Mucosa of descending colon (tissue), 3 donors: Measurements from ENCODE around the gene SNX24. TPM values are rescaled to one million over a fixed set of nuclear protein-coding genes. Genes with fewer than 3 reads are reported as not detected.
"Not testable (repeated sequence)": the region's sequence is repeated elsewhere in the genome, so short reads cannot be mapped to it uniquely, and the experiment has no call there.

Experiments used
- ATAC-seq: fragments of 200-7000 bp; cut with Tn5 transposase; one replicate; pipeline ENCODE4 v1.9.1; 2020; ENCODE audit warnings: mild to moderate bottlenecking, moderate library complexity
- DNase-seq, 3 donors: peaks; one replicate each; pipeline ENCODE4 v3.0.0-alpha.2; 2020
- H3K36me3 ChIP-seq: fragments of 200-600 bp; one replicate; pipeline ENCODE4 v1.8.0; 2021; ENCODE audit warnings: low read depth, mild to moderate bottlenecking
- H3K4me1 ChIP-seq: fragments of 200-600 bp; one replicate; pipeline ENCODE4 v1.8.0; 2021; ENCODE audit warnings: low read depth, mild to moderate bottlenecking
- H3K4me3 ChIP-seq: fragments of 200-600 bp; one replicate; pipeline ENCODE4 v1.8.0; 2021; ENCODE audit warnings: mild to moderate bottlenecking
- H3K9me3 ChIP-seq: fragments of 200-600 bp; one replicate; pipeline ENCODE4 v1.8.0; 2021; ENCODE audit warnings: mild to moderate bottlenecking
- CTCF ChIP-seq: fragments of 200-600 bp; IDR thresholded peaks from one replicate; pipeline ENCODE4 v1.8.0; 2022; ENCODE audit warnings: antibody characterized with exemption, mild to moderate bottlenecking
- intact Hi-C, 2 donors: fragments of 100-400 bp; cut with DNase I in 1 of 2; cut with micrococcal nuclease in 1 of 2; formaldehyde crosslinking; loops; one replicate each; pipeline versions ENCODE4 v1.11.0 to v1.11.1; 2022; cut with DNase I, micrococcal nuclease
- total RNA-seq, 3 donors: library from RNA; stranded (reverse); fragmentation: NEBNext Ultra II Directional in 2 of 3; extraction: Animal tissue kit (Norgen Biotek cat#: 25700) in 2 of 3; gene quantifications; one replicate each; pipeline versions ENCODE4 v1.2.1 to v1.2.4, GENCODE V29; 2021 to 2023
- donor health status: DM: no; HTN: no; CAD: no; lungs with moderate emphysema.
- donor health status: DM: no; HTN: no; CAD: no.
- donor health status: DM: no; HTN: yes; CAD: no.

The SNX24 gene
- total RNA-seq, 3 donors from 2014 or later: 15.4 to 17.5 (median 15.7) TPM

GRCh38 chr5:122909470-122910100 is 64.2 kb downstream of the SNX24 start:
- no peaks in the 10 kb centered on the region for H3K36me3 ChIP-seq
- DNase-seq: no peak
- H3K4me3 ChIP-seq: no peak overlapping the region
- H3K9me3 ChIP-seq: no peaks in the 10 kb centered on the region
- ATAC-seq: no peak
- H3K4me1 ChIP-seq: no peaks in the 10 kb centered on the region
- TF ChIP-seq CTCF: no peak
- intact Hi-C loops: no loop called here

- H3K9me3 ChIP-seq, intact Hi-C loops, H3K4me1 ChIP-seq, H3K36me3 ChIP-seq, DNase-seq, ATAC-seq, H3K4me3 ChIP-seq: not testable (repeated sequence)
Measured at GRCh38 chr5:122913436-122913835, 68.0 kb downstream of the SNX24 start.

DNA sequence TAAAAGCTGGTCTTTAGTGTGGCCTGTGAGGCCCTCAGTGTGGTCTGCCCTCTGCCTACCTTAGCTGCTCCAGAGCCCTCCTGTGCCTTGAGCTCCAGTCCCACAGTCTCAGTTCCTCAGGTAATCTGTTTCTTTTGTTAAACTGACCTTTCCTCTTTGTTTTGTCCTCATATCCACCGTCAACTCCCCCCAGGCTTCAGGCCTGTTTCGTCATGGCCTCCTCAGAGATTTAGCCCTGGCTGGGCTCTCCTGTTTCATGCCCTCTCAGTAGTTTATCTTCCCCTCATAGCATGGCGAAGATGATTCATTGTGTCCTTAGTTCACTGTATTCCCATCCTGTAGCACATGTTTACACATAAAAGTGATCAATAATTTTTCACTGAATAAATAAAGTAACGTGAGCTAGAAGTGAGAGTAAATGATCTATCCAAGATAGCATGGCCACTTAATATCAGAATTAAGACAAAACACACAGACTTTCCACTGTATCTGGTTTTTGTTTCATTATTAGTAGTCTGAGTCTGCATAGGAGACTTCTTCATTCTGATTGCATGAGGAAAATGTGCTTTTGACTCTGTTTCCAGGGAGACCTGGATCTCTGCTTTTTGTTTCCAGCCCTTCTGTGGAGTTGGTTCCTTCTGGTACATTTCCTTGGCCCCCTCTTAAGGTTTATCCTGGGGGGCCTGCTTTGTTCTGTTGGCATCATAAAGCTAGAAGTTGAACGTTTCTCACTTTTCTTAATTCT is 70.5 kb downstream of the SNX24 start:
- H3K36me3 ChIP-seq: no peaks in the 10 kb centered on the region
- no peak for DNase-seq
- H3K9me3 ChIP-seq: no peaks in the 10 kb centered on the region
- H3K4me3 ChIP-seq: no peak overlapping the region
- intact Hi-C loops: no loop called here
- H3K4me1 ChIP-seq: no peaks in the 10 kb centered on the region
- ATAC-seq: no peak
- no peak for TF ChIP-seq CTCF

- no peak overlapping the region for H3K4me3 ChIP-seq
- intact Hi-C loops: no loop called here
- DNase-seq (no peak), ATAC-seq (no peak)
- no peak for TF ChIP-seq CTCF
- H3K9me3 ChIP-seq: no peaks in the 10 kb centered on the region
- H3K4me1 ChIP-seq: no peaks in the 10 kb centered on the region
- H3K36me3 ChIP-seq: no peaks in the 10 kb centered on the region
Measured at GRCh38 chr5:122916490-122916889, 71.1 kb downstream of the SNX24 start.

DNA sequence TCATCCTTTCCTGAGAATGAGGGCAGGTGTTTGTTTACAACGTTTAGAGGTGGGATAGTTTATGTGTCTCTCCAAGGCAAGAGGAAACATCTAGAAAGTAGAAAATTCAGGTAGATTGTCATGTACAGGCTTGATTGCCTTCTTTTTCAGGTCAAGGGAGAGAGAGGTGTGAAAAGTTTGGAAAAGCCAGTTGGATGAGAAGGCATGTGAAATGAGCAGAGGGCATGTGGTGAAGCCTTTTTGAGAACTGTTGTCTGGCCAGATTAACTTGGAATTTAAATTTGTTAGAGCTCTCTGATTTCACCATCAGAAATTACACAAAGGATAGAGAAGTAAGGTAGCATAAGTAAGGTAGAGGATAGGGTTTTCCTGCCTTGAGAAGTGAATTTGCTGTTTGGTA is 74.6 kb downstream of the SNX24 start:
- Histone ChIP-seq H3K9me3 (no peaks in the 10 kb centered on the region), H3K36me3 (no peaks in the 10 kb centered on the region), H3K4me1 (no peaks in the 10 kb centered on the region), H3K4me3 (no peak overlapping the region)
- TF ChIP-seq CTCF: no peak
- intact Hi-C loops: no loop called here
- DNase-seq (no peak), ATAC-seq (no peak)

DNA sequence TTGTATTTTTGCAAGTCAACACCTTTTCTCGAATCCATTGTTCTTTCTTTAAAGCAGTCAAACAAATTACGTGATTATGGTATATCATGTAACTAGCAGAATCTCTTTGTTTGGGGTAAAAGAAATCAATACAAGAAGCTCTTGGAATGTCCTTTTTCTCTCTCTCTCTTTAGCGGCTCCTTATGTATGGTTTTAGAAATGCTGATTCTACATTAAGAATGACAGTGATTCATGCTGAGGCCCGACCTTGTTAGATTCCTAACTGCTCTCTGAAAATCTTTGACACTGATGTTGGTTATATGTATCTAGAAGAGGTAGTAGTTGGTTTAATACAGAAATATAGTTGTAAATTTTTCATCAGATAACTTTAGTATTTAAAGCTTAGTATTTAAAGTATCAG is 76.4 kb downstream of the SNX24 start:
- Histone ChIP-seq H3K9me3 (no peaks in the 10 kb centered on the region), H3K4me1 (no peaks in the 10 kb centered on the region), H3K4me3 (no peak overlapping the region), H3K36me3 (no peaks in the 10 kb centered on the region)
- intact Hi-C loops: no loop called here
- ATAC-seq (no peak), DNase-seq (no peak)
- TF ChIP-seq CTCF: no peak
